K562 (cell line): ENCODE data around the gene HSDL1. TPM values are rescaled to one million over a fixed set of nuclear protein-coding genes. Genes with fewer than 3 reads are reported as not detected.

Experiments
- ATAC-seq: fragments of 200-7000 bp; cut with Tn5 transposase; 3 replicates; pipeline ENCODE4 v1.9.1; 2020; ENCODE audit warnings: moderate library complexity
- BruUV-seq: library from RNA; stranded (reverse); fragments of 400-500 nt; replicated peaks from 2 replicates; lab custom pipeline; 2021; lab: Mats Ljungman, UMichigan
- CTCF ChIA-PET: fragments of 300-600 bp; formaldehyde crosslinking; extraction: SDS; loops from one replicate; lab custom pipeline; 2021; ENCODE audit warnings: low intra/inter-chr PET ratio; lab: Yijun Ruan, JAX
- POLR2A ChIA-PET: fragments of 300-600, 350-650 bp; sonication (Branson Sonifier 250); formaldehyde crosslinking; extraction: SDS; loops from one replicate; lab custom pipeline; 2021; ENCODE audit warnings: antibody characterized with exemption, inconsistent platforms; lab: Yijun Ruan, JAX
- DNase-seq, 4 experiments: peaks; one replicate each; pipeline versions ENCODE4 v3.0.0 to v3.0.0-alpha.2; 2011 to 2018; ENCODE audit warnings: low spot score in 3 of 4, mixed read lengths in 3 of 4; ENCODE audit errors: extremely low read depth in 1 of 4
- FAIRE-seq: peaks from 2 replicates; lab custom pipeline; 2011; peaks lifted over from hg19 to GRCh38; lab: Jason Lieb, UNC
- H2AFZ ChIP-seq: 2 replicates; pipeline ENCODE4 v1.6.0; 2011; ENCODE audit warnings: low read depth, low read length, control low read depth, inconsistent platforms
- H3K27ac ChIP-seq: fragments of 200-600 bp; 3 replicates; pipeline ENCODE4 v1.8.0; 2011; ENCODE audit warnings: low read depth, mild to moderate bottlenecking, control low read depth, inconsistent platforms, low read length, moderate library complexity, mixed read lengths; ENCODE audit errors: extremely low read depth
- H3K27me3 ChIP-seq, 2 experiments: fragments of 300-600 bp in 1 of 2; 2 replicates in 1 of 2; 3 replicates in 1 of 2; pipeline versions ENCODE4 v1.6.0 to v1.8.0; 2011; ENCODE audit warnings: inconsistent platforms in 2 of 2, low read length in 2 of 2, mild to moderate bottlenecking in 1 of 2, mixed read lengths in 1 of 2, moderate library complexity in 1 of 2; ENCODE audit not compliant: control insufficient read depth in 2 of 2, insufficient read depth in 2 of 2
- H3K36me3 ChIP-seq: fragments of 300-600 bp; 3 replicates; pipeline ENCODE4 v1.8.0; 2011; ENCODE audit warnings: mild to moderate bottlenecking, low read length, inconsistent platforms; ENCODE audit not compliant: control insufficient read depth, insufficient read depth
- H3K4me1 ChIP-seq, 2 experiments: fragments of 200-600 bp in 1 of 2; replicated peaks in 1 of 2; 2 replicates in 1 of 2; 3 replicates in 1 of 2; pipeline versions ENCODE4 v1.5.1 to v1.8.0; 2011; ENCODE audit warnings: inconsistent platforms in 2 of 2, low read length in 2 of 2, mild to moderate bottlenecking in 1 of 2, mixed read lengths in 1 of 2, moderate library complexity in 1 of 2; ENCODE audit not compliant: control insufficient read depth in 2 of 2, insufficient read depth in 2 of 2
- H3K4me2 ChIP-seq: 2 replicates; pipeline ENCODE4 v1.6.1; 2011; ENCODE audit warnings: low read length, control low read depth, inconsistent platforms, mixed read lengths; ENCODE audit not compliant: insufficient read depth
- H3K4me3 ChIP-seq: fragments of 200-600 bp; sonication (generic), shearing (Covaris generic); 2 replicates; pipeline ENCODE4 v1.5.1; 2016; ENCODE audit warnings: control low read depth, inconsistent platforms
- H3K79me2 ChIP-seq: fragments of 200-600 bp; 3 replicates; pipeline ENCODE4 v1.8.0; 2011; ENCODE audit warnings: low read length, inconsistent platforms; ENCODE audit not compliant: control insufficient read depth, insufficient read depth
- H3K9ac ChIP-seq, 2 experiments: 2 replicates each; pipeline versions ENCODE4 v1.6.0 to v1.6.1; 2011; ENCODE audit warnings: low read depth in 2 of 2, low read length in 2 of 2, control low read depth in 1 of 2, inconsistent platforms in 1 of 2, mild to moderate bottlenecking in 1 of 2, mixed read lengths in 1 of 2; ENCODE audit not compliant: insufficient read depth in 1 of 2
- H3K9me1 ChIP-seq: one replicate; pipeline ENCODE4 v1.6.0; 2011; ENCODE audit warnings: inconsistent platforms, mild to moderate bottlenecking, low read length, moderate library complexity; ENCODE audit not compliant: control insufficient read depth, insufficient read depth
- H3K9me3 ChIP-seq: replicated peaks from 2 replicates; pipeline ENCODE4 v1.5.1; 2011; ENCODE audit warnings: low read depth, low read length, inconsistent platforms; ENCODE audit not compliant: control insufficient read depth, insufficient read depth
- H4K20me1 ChIP-seq: replicated peaks from 2 replicates; pipeline ENCODE4 v1.6.1; 2011; ENCODE audit warnings: low read length, inconsistent platforms, mixed read lengths; ENCODE audit not compliant: control insufficient read depth, insufficient read depth
- FOSL1 ChIP-seq: fragments of 200-800 bp; sonication (Bioruptor generic); conservative IDR thresholded peaks from 2 replicates; pipeline ENCODE4 v1.6.1; 2016; ENCODE audit warnings: missing genetic modification characterization, missing compliant biosample characterization
- GATA2 ChIP-seq: sonication (generic); formaldehyde crosslinking; IDR thresholded peaks from 2 replicates; pipeline ENCODE4 v1.4.0; 2020; ENCODE audit warnings: mild to moderate bottlenecking, missing genetic modification reagents
- GATAD2A ChIP-seq: fragments of 450-650 bp; IDR thresholded peaks from 2 replicates; pipeline ENCODE4 v1.6.1; 2017
- SIRT6 ChIP-seq: IDR thresholded peaks from one replicate; pipeline ENCODE4 v1.6.1; 2012; ENCODE audit warnings: low read depth, mild to moderate bottlenecking, control low read depth, inconsistent platforms, low read length, moderate library complexity
- TAF7 ChIP-seq: fragments of 450-650 bp; IDR thresholded peaks from 2 replicates; pipeline ENCODE4 v1.6.1; 2016; ENCODE audit warnings: missing genetic modification characterization, missing compliant biosample characterization
- TAF9B ChIP-seq: fragments of 450-650 bp; IDR thresholded peaks from 2 replicates; pipeline ENCODE4 v1.6.1; 2018; ENCODE audit warnings: mild to moderate bottlenecking; ENCODE audit not compliant: partially characterized antibody
- ZEB2 ChIP-seq: fragments of 450-650 bp; IDR thresholded peaks from 2 replicates; pipeline ENCODE4 v1.6.1; 2016
- ZNF311 ChIP-seq: fragments of 250-450 bp; sonication (Bioruptor Pico); IDR thresholded peaks from 2 replicates; pipeline ENCODE4 v1.4.0; 2020; ENCODE audit warnings: mild to moderate bottlenecking, moderate library complexity
- WGBS: fragments of 100-300 bp; shearing (Covaris generic); methylation state at CpG from one replicate; pipeline ENCODE4 v1.1.6; 2016; ENCODE audit warnings: low coverage, mixed read lengths; ENCODE audit not compliant: insufficient coverage; ENCODE audit errors: missing lambda C conversion rate; 5-methylcytosine and 5-hydroxymethylcytosine counted together
- in situ Hi-C: fragments of 300-500 bp; cut with MboI; formaldehyde crosslinking; loops from 4 replicates; pipeline ENCODE4 v1.15.0; 2018; ENCODE audit warnings: inconsistent platforms, mixed read lengths
- intact Hi-C: fragments of 100-400 bp; cut with micrococcal nuclease; formaldehyde crosslinking; loops from 2 replicates; pipeline ENCODE4 v1.14.2; 2022
- polyA plus RNA-seq, 8 experiments: library from polyadenylated mRNA; depleted of rRNA in 4 of 8; stranded (reverse) in 5 of 8; unstranded in 3 of 8; fragments of >200 nt; fragmentation: Nextera tagmentation in 2 of 8; fragmentation: Illumina TruSeq in 1 of 8; extraction: Ambion mirVana in 2 of 8; extraction: Trizol in 1 of 8; gene quantifications; 2 replicates each; pipeline versions ENCODE4 v1.2.1 to v1.2.3, GENCODE V29; 2011 to 2014; ENCODE audit warnings: inconsistent platforms in 1 of 8, missing spikeins in 1 of 8
- total RNA-seq, 7 experiments: library from RNA; depleted of rRNA in 6 of 7; stranded (reverse); fragments of >200 nt in 6 of 7; fragmentation: Illumina TruSeq in 2 of 7; extraction: Trizol in 2 of 7; gene quantifications; 2 replicates each; pipeline versions ENCODE4 v1.2.1 to v1.2.3, GENCODE V29; 2011 to 2021; ENCODE audit warnings: low replicate concordance in 1 of 7
- TF ChIP-seq, protein P1 (sequence below): sonication (generic); formaldehyde crosslinking; IDR thresholded peaks from 2 replicates; pipeline ENCODE4 v1.8.1; 2023; ENCODE audit warnings: mild to moderate bottlenecking, missing genetic modification reagents
- TF ChIP-seq, protein P2 (sequence below): fragments of 450-650 bp; IDR thresholded peaks from 2 replicates; pipeline ENCODE4 v1.7.1; 2018; ENCODE audit warnings: mild to moderate bottlenecking, low read depth; ENCODE audit not compliant: partially characterized antibody

HSDL1 gene
- total and polyA plus RNA-seq, 9 of the 15 experiments (the other 6 are each of a cell fraction or from before 2014, with no cell fraction given): 14.8 to 41.2 (median 27.7) TPM

DNA sequence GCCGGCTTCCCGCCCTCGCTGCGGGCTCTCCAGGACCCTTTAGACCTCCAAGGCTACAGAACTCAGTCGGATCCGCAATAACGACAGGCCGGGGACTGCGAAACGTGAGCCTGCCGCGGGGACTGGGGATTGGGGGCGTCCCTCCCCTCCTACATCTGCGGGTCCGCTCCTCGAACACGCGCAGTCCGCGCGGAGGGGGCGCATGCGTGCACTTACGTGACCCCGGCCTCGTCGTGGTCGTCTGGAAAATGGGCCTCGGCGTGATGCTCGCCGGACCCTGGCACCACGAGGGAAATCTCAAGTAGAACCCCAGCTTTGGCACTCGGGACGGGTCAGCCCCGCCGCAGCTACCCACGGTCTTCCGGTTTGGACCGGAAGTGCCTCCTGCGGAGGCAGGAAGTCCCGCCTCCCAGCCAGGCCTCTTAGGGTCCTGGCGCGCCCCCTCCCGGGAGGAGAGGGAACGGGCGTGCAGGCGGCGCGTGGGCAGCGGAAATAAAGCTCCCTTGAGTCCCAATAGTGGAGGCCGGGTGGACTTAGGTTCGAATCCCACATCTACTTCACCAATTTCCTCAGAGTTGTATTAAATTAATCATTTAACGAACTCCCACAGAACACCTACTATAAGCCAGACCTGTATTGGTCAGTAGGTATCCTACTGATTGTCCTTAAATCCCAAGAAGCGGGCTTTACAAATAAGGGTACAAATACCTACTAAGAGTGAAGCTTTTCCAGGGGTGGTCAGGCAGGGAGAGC, 41.9 kb upstream of the HSDL1 start, which contains the start of gene TAF1C (continued):
- TF ChIP-seq, protein P1, sequence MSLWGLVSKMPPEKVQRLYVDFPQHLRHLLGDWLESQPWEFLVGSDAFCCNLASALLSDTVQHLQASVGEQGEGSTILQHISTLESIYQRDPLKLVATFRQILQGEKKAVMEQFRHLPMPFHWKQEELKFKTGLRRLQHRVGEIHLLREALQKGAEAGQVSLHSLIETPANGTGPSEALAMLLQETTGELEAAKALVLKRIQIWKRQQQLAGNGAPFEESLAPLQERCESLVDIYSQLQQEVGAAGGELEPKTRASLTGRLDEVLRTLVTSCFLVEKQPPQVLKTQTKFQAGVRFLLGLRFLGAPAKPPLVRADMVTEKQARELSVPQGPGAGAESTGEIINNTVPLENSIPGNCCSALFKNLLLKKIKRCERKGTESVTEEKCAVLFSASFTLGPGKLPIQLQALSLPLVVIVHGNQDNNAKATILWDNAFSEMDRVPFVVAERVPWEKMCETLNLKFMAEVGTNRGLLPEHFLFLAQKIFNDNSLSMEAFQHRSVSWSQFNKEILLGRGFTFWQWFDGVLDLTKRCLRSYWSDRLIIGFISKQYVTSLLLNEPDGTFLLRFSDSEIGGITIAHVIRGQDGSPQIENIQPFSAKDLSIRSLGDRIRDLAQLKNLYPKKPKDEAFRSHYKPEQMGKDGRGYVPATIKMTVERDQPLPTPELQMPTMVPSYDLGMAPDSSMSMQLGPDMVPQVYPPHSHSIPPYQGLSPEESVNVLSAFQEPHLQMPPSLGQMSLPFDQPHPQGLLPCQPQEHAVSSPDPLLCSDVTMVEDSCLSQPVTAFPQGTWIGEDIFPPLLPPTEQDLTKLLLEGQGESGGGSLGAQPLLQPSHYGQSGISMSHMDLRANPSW: no peak
- TF ChIP-seq ZEB2: no peak
- TF ChIP-seq, all 486 proteins: peak for 137

DNA sequence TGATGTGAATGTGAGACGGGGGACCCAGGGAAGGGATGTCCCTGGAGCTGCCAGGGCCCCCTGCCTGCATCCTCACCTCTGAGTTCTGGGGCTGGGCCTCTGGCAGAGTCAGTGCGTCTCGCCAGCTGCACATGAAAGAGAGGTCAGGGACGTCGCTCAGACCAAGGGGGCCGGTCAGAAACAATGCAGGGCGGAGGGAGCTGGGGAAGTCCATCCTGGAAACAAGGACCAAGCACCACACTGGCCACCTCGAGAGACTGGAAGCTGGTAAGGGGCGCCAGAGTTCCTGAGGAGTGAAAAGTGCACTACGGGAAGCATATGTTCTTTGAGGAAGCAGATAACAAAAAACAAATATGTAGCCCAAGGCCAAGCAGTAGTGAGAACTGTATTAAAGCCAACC, 39.8 kb upstream of the HSDL1 start:
- DNase-seq (no peak), FAIRE-seq (no peak), ATAC-seq (no peak)
- Histone ChIP-seq H4K20me1 (no peaks in the 10 kb centered on the region), H3K27ac (no peak overlapping the region), H3K36me3 (peaks cover 57% of the 10 kb centered on the region; the same call in 2 of the 3 replicates), H3K9me3 (peaks cover 2% of the 10 kb centered on the region; the same call in 1 of the 2 replicates), H3K4me2 (no peak overlapping the region), H2AFZ (no peak overlapping the region), H3K9ac (peak overlapping the region in 1 of 2 experiments; percentile 38; a peak in 2 of 4 replicates), H3K9me1 (peaks cover 13% of the 10 kb centered on the region), H3K27me3 (peaks cover 0 to 1% of the 10 kb centered on the region in 2 experiments; a peak in 1 of 5 replicates), H3K4me1 (peaks cover 5 to 39% of the 10 kb centered on the region in 2 experiments; a peak in 4 of 5 replicates), H3K4me3 (no peak overlapping the region), H3K79me2 (peaks cover 26% of the 10 kb centered on the region)
- intact Hi-C loops: loop anchor here (5.0 kb wide), 1 partner anchor 298 kb away; no protein-coding TSS in a partner anchor
- in situ Hi-C loops: loop anchor here (10.0 kb wide), 1 partner anchor 230 kb away; the partner anchor contains the start of gene OSGIN1
- 95% methylated on average over 10 of the region's 10 CpGs for WGBS
- CTCF ChIA-PET: interaction anchor here (0.6 kb wide), 1 partner anchor 508 kb away, joined by 3 read pairs; no protein-coding TSS in a partner anchor
- no TSS peak for BruUV-seq
- POLR2A ChIA-PET: no interaction called here
- TF ChIP-seq GATA2 (CRISPR knock-in tag) (no peak), TAF7 (tag) (no peak), SIRT6 (no peak), TAF9B (no peak), ZEB2 (no peak), ZNF311 (CRISPR knock-in tag) (no peak), FOSL1 (tag) (no peak), GATAD2A (no peak)
- TF ChIP-seq, protein P2, sequence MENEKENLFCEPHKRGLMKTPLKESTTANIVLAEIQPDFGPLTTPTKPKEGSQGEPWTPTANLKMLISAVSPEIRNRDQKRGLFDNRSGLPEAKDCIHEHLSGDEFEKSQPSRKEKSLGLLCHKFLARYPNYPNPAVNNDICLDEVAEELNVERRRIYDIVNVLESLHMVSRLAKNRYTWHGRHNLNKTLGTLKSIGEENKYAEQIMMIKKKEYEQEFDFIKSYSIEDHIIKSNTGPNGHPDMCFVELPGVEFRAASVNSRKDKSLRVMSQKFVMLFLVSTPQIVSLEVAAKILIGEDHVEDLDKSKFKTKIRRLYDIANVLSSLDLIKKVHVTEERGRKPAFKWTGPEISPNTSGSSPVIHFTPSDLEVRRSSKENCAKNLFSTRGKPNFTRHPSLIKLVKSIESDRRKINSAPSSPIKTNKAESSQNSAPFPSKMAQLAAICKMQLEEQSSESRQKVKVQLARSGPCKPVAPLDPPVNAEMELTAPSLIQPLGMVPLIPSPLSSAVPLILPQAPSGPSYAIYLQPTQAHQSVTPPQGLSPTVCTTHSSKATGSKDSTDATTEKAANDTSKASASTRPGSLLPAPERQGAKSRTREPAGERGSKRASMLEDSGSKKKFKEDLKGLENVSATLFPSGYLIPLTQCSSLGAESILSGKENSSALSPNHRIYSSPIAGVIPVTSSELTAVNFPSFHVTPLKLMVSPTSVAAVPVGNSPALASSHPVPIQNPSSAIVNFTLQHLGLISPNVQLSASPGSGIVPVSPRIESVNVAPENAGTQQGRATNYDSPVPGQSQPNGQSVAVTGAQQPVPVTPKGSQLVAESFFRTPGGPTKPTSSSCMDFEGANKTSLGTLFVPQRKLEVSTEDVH: no peak
